Neural progenitor cell (in vitro differentiated cells): ENCODE data around the gene NATD1. TPM values are rescaled to one million over a fixed set of nuclear protein-coding genes. Genes with fewer than 3 reads are reported as not detected.
A peak's percentile ranks its signal among the peaks of the same experiment; 100 is the strongest.

ENCODE experiments used
- DNase-seq: peaks from one replicate; pipeline ENCODE4 v3.0.0-alpha.2; 2016; ENCODE audit warnings: low spot score
- H2AFZ ChIP-seq: fragments of 200-600 bp; sonication (generic); replicated peaks from 2 replicates; pipeline ENCODE4 v1.6.1; 2016; ENCODE audit warnings: antibody characterized with exemption
- H3F3A ChIP-seq: fragments of 200-600 bp; sonication (generic); 2 replicates; pipeline ENCODE4 v1.6.1; 2016; ENCODE audit warnings: antibody characterized with exemption, low read depth
- H3K27ac ChIP-seq: fragments of 200-600 bp; sonication (generic); 2 replicates; pipeline ENCODE4 v1.5.1; 2016; ENCODE audit warnings: mild to moderate bottlenecking
- H3K27me3 ChIP-seq: fragments of 200-600 bp; sonication (generic); 2 replicates; pipeline ENCODE4 v1.6.1; 2016; ENCODE audit warnings: mild to moderate bottlenecking, moderate library complexity
- H3K36me3 ChIP-seq: fragments of 200-600 bp; sonication (generic); 2 replicates; pipeline ENCODE4 v1.5.1; 2016
- H3K4me1 ChIP-seq: fragments of 200-600 bp; sonication (generic); 2 replicates; pipeline ENCODE4 v1.6.1; 2016; ENCODE audit warnings: mixed run types
- H3K4me2 ChIP-seq: fragments of 200-600 bp; sonication (generic); 2 replicates; pipeline ENCODE4 v1.6.1; 2016
- H3K4me3 ChIP-seq: fragments of 200-600 bp; sonication (generic); 2 replicates; pipeline ENCODE4 v1.5.1; 2016
- H3K79me2 ChIP-seq: fragments of 200-600 bp; sonication (generic); 2 replicates; pipeline ENCODE4 v1.6.1; 2016; ENCODE audit warnings: low read depth
- H3K9ac ChIP-seq: fragments of 200-600 bp; sonication (generic); 2 replicates; pipeline ENCODE4 v1.6.1; 2016
- H3K9me3 ChIP-seq: fragments of 200-600 bp; sonication (generic); 2 replicates; pipeline ENCODE4 v1.5.1; 2016; ENCODE audit warnings: low read depth
- H4K20me1 ChIP-seq: fragments of 200-600 bp; sonication (generic); 2 replicates; pipeline ENCODE4 v1.6.1; 2016; ENCODE audit warnings: low read depth
- H3K27ac Mint-ChIP-seq: 3 replicates; pipeline ENCODE4 v1.8.0; 2021; ENCODE audit warnings: mixed read lengths
- H3K27me3 Mint-ChIP-seq: 2 replicates; pipeline ENCODE4 v1.8.0; 2022; ENCODE audit warnings: low read depth, mild to moderate bottlenecking, inconsistent platforms, moderate library complexity, mixed read lengths; ENCODE audit not compliant: insufficient read depth
- H3K36me3 Mint-ChIP-seq: 3 replicates; pipeline ENCODE4 v1.8.0; 2021; ENCODE audit warnings: mixed read lengths
- H3K4me1 Mint-ChIP-seq: 3 replicates; pipeline ENCODE4 v1.8.0; 2021; ENCODE audit warnings: mixed read lengths
- H3K4me3 Mint-ChIP-seq: 3 replicates; pipeline ENCODE4 v1.8.0; 2021; ENCODE audit warnings: mild to moderate bottlenecking, moderate library complexity, mixed read lengths
- H3K9me3 Mint-ChIP-seq: 3 replicates; pipeline ENCODE4 v1.8.0; 2020; ENCODE audit warnings: mixed read lengths
- EZH2 ChIP-seq: fragments of 200-600 bp; sonication (generic); IDR thresholded peaks from 2 replicates; pipeline ENCODE4 v1.6.1; 2017; ENCODE audit warnings: antibody characterized with exemption, mild to moderate bottlenecking, moderate library complexity
- EZH2phosphoT487 ChIP-seq: fragments of 200-600 bp; sonication (generic); IDR thresholded peaks from 2 replicates; pipeline ENCODE4 v1.6.1; 2017; ENCODE audit warnings: antibody characterized with exemption
- total RNA-seq: library from RNA; depleted of rRNA; stranded (reverse); fragments of >200 nt; gene quantifications from 2 replicates; pipeline ENCODE4 v1.2.3, GENCODE V29; 2015; ENCODE audit warnings: low replicate concordance
- TF ChIP-seq, protein P1 (sequence below): fragments of 200-600 bp; sonication (generic); IDR thresholded peaks from 2 replicates; pipeline ENCODE4 v1.5.1; 2017; ENCODE audit warnings: antibody characterized with exemption, mild to moderate bottlenecking

Gene NATD1
- total RNA-seq, 1 donor from 2014 or later: 4.3 TPM

DNA sequence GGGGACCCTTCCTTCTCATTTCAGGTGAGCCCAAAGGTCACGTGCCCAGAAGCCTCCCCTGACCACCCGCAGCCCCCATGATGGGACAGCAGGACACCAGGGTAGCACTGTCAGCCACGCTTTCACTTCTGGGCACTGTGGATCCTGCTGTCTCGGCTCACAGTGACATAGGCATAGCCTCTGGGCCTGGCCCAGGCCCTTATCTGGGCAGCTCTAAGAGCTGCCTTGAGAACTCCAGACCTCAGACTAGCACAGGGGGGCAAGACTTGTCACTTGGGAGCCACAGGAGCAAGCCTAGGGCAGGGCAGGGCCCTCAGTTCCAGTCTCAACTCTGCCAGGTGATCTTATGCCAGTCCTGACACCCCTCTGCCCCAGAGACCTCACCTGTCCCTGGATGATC lies 4.7 kb downstream of the NATD1 start:
- H3F3A ChIP-seq: peaks cover under 1% of the 10 kb centered on the region
- H3K27me3 ChIP-seq: peaks cover 8% of the 10 kb centered on the region
- H3K4me3 Mint-ChIP-seq: no peak overlapping the region
- no peak for TF ChIP-seq EZH2
- no peak for TF ChIP-seq EZH2phosphoT487
- TF ChIP-seq, protein P1, sequence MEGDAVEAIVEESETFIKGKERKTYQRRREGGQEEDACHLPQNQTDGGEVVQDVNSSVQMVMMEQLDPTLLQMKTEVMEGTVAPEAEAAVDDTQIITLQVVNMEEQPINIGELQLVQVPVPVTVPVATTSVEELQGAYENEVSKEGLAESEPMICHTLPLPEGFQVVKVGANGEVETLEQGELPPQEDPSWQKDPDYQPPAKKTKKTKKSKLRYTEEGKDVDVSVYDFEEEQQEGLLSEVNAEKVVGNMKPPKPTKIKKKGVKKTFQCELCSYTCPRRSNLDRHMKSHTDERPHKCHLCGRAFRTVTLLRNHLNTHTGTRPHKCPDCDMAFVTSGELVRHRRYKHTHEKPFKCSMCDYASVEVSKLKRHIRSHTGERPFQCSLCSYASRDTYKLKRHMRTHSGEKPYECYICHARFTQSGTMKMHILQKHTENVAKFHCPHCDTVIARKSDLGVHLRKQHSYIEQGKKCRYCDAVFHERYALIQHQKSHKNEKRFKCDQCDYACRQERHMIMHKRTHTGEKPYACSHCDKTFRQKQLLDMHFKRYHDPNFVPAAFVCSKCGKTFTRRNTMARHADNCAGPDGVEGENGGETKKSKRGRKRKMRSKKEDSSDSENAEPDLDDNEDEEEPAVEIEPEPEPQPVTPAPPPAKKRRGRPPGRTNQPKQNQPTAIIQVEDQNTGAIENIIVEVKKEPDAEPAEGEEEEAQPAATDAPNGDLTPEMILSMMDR: no peak
- peak overlapping the region; percentile 76 for H3K27ac Mint-ChIP-seq
- peaks cover 10% of the 10 kb centered on the region for H3K4me1 Mint-ChIP-seq
- H3K79me2 ChIP-seq: no peaks in the 10 kb centered on the region
- H3K4me1 ChIP-seq: peaks cover 6% of the 10 kb centered on the region
- H3K27me3 Mint-ChIP-seq: peaks cover 2% of the 10 kb centered on the region
- H3K4me2 ChIP-seq: no peak overlapping the region
- H3K9me3 ChIP-seq: no peaks in the 10 kb centered on the region
- no peaks in the 10 kb centered on the region for H3K36me3 ChIP-seq
- peaks cover 36% of the 10 kb centered on the region for H4K20me1 ChIP-seq
- DNase-seq: no peak
- H3K27ac ChIP-seq: no peak overlapping the region
- no peak overlapping the region for H3K4me3 ChIP-seq
- H2AFZ ChIP-seq: no peak overlapping the region
- H3K9ac ChIP-seq: no peak overlapping the region
- H3K9me3 Mint-ChIP-seq: no peaks in the 10 kb centered on the region
- H3K36me3 Mint-ChIP-seq: no peaks in the 10 kb centered on the region

DNA sequence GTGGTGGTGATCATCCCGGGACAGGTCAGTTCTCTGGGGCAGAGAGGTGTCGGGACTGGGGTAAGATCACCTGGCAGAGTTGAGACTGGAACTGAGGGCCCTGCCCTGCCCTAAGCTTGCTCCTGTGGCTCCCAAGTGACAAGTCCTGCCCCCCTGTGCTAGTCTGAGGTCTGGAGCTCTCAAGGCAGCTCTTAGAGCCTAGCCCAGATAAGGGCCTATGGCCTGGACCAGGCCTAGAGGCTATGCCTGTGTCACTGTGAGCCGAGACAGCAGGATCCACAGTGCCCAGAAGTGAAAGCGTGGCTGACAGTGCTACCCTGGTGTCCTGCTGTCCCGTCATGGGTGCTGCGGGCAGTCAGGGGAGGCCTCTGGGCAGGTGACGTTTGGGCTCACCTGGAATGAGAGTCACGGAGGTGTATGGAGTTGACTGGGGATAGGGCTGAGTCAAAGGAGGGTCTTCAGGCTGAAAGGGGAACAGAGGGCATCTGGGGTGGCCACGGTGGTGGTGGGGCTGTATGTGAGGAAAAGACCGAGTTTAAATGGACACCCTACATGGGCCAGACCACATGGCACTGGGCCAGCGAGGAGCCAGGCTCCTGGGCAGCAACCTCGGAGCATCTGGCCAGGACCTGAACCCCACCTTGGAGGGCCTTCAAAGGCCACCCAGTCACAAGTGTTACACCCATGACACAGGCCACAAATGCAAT lies 5.5 kb downstream of the NATD1 start:
- no peak for DNase-seq
- Mint-ChIP-seq H3K27me3 (peaks cover 2% of the 10 kb centered on the region), H3K4me1 (peaks cover 10% of the 10 kb centered on the region), H3K36me3 (no peaks in the 10 kb centered on the region), H3K4me3 (no peak overlapping the region), H3K27ac (no peak overlapping the region), H3K9me3 (no peaks in the 10 kb centered on the region)
- Histone ChIP-seq H3K4me1 (peaks cover 10% of the 10 kb centered on the region), H2AFZ (no peak overlapping the region), H3K9me3 (no peaks in the 10 kb centered on the region), H3K9ac (no peak overlapping the region), H3F3A (no peaks in the 10 kb centered on the region), H3K27ac (no peak overlapping the region), H3K4me2 (no peak overlapping the region), H3K27me3 (peaks cover 7% of the 10 kb centered on the region), H4K20me1 (peaks cover 39% of the 10 kb centered on the region), H3K79me2 (no peaks in the 10 kb centered on the region), H3K36me3 (no peaks in the 10 kb centered on the region), H3K4me3 (no peak overlapping the region)
- TF ChIP-seq EZH2 (no peak), EZH2phosphoT487 (no peak)
- TF ChIP-seq, protein P1: no peak

DNA sequence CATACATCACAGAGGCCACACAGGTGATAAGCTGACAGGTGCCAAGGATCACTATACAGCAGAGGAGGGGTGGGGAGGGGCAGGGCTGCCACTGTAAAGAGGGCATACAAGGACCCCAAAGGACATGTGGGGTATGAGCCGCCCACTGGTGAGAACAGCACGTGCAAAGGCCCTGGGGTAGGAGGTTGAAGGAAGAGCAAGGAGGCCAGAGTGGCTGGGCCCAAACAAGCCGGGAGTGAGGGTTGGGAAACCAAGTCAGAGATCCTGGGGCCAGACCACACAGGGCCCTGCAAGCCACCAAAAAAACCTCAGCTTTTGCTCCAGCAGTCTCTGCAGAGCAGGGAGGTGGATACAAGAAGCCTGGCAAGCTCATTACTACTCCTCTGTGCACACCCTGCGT lies 6.5 kb downstream of the NATD1 start:
- Histone ChIP-seq H3K9ac (no peak overlapping the region), H3K4me2 (no peak overlapping the region), H3K4me3 (no peak overlapping the region), H3F3A (no peaks in the 10 kb centered on the region), H3K4me1 (peaks cover 15% of the 10 kb centered on the region), H3K79me2 (no peaks in the 10 kb centered on the region), H3K27me3 (no peaks in the 10 kb centered on the region), H2AFZ (no peak overlapping the region), H3K9me3 (no peaks in the 10 kb centered on the region), H3K36me3 (no peaks in the 10 kb centered on the region), H3K27ac (no peak overlapping the region), H4K20me1 (peaks cover 31% of the 10 kb centered on the region)
- no peak overlapping the region for H3K27ac Mint-ChIP-seq
- peaks cover 6% of the 10 kb centered on the region for H3K4me1 Mint-ChIP-seq
- TF ChIP-seq EZH2: no peak
- TF ChIP-seq, protein P1: no peak
- TF ChIP-seq EZH2phosphoT487: no peak
- H3K27me3 Mint-ChIP-seq: peaks cover 2% of the 10 kb centered on the region
- no peak overlapping the region for H3K4me3 Mint-ChIP-seq
- no peaks in the 10 kb centered on the region for H3K9me3 Mint-ChIP-seq
- no peak for DNase-seq
- no peaks in the 10 kb centered on the region for H3K36me3 Mint-ChIP-seq
